GM21360 (cell line): Measurements from ENCODE around the gene FABP3.

Experiments used
- ATAC-seq: cut with Tn5 transposase; IDR thresholded peaks from one replicate; pipeline ENCODE4 v1.9.1; 2021; ENCODE audit warnings: mild to moderate bottlenecking, moderate library complexity; ENCODE audit not compliant: unreplicated experiment

FABP3 gene

DNA sequence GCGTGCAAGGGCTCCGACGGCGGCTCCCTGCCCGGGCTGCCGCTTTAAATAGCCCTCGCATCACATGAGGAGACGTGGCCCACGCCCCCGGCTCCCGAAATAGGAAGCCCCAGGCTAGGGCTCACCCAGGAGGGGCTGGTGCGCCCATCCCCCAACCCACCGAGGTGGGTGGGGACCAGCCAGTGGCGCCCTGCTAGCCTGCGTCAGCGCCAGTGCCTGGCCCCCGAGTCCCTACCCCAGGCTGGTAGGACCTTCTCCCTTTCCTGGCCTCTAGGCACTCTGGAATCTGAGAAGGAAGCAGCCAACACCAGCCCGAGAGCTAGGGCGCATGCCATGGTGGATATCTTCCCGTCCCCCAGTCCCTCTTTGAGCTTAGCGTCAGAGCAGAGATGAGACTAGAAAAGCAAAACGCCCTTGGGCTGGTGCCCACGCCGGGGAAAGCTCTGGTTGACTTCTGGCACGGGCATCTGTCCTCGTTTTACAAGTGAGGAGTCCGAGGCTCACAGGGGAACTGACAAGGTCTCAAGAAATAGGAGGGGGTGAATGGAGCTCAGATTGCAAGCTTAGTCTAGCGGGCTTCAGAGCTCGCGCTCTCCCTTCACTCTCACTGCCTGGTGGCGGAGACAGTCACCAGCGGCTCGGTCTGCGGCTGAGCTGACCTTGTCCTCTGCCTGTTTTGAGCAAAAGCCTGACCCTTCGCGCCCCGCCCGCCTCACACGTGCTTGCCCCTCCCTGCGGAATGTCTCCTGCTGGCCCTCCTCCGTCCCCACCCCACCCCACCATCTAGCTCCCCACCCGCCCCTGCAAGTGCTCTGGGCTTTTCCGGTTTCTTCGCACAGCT lies at the start of gene FABP3:
TSS of gene FABP3 (minus strand) at position 21 of the 841 bp plus-strand sequence. CDS start 62 bp downstream, outside the sequence.
- ATAC-seq, result no peak

DNA sequence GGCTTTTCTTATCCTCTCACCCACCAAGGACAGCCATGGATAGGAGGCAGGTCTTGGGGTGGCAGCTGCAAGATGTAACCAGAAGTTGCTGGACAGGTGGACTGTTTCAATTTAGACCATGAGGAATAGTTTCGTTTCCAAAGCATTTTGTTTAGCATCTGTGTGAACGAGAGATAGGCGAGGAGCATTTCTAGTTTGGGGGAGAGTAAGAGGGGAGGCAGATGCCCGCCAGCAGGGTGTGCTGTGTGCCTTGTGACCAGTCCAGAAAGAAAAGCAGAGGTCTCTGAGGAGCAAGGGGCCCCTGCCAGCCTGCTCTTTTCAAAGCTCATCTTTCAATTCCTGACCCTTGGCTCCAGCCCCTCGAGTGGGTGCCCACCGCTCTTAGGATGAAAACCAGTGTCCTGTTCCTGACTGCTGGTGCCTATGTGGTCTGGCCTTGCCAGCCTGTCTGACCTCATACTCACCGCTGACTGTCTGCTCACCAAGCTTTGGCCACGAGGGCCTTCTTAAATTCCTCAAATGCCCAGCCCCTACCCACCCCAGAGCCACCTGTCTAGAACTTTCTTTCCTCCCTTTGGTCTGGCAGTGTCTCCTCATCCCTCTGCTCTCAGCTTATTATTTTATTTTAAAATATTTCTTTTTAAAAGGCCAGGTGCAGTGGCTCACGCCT lies 48.6 kb upstream of the FABP3 start:
- no peak for ATAC-seq

DNA sequence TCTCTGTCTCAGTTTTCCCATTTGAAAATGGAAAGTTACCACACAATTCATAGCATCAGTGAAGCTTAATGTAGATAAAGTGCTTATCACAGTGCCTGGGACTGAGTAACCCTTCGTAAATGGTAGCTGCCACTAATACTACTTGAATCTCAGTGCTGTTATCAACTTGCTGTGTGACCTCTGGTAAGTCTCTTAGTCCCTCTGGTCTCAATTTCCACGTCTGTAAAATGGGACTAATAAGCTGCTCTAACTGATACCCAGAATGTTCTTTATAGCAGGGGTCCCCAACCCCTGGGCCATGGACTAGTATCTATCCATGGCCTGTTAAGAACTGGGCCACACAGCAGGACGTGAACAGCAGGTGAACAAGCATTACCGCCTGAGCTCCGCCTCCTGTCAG lies 47.8 kb upstream of the FABP3 start:
- no peak for ATAC-seq

DNA sequence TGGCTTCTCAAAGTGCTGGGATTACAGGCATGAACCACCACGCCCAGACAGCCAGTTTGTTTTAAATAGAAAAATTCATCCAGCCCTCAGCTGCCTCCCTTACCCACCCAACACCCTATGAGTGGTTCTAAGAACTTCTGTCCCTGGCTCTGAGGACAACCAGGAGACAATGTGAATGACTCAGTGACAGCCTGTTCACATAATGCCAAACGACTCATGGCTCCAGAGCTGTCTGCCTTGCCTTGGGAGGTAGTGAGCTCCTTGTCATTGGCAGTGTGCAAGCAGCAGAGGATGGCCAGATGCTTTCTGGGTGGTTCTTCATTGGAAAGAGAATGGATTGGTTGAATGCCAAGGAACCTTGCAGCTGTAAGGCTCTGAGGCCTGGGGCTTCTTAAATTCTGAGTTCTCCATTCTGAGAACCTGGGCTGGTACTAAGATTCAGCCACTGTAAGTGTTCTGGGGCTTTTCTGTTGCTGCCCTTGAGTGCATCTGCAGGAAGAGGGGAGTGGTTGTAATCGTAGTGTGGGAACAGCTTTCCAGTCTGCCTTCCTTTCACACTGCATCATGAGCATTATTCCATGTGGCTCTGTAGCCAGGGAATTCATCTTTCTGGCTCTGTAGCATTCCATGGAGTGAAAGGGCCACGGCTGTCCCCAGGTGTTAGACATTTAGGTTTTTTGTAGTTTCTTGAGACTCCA lies 45.9 kb upstream of the FABP3 start:
- ATAC-seq, result no peak

DNA sequence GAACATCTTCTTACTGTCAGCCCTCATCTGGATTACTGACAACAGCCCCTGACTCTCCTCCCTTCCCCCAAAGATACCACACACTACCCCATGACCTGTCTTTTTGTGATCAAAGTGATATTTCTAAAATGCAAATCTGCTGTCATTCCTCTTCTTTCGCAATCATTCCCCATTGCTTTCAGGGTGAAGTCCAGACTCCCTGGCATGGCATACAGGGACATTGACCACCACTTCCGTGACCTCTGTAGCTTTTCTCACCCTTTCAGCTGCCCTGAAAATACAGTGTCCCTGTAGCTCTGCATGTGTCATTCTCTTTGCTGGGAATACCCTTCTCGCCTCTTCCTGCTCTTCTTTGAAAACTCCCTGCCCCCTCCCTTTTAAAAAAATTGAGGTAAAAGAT lies 44.3 kb upstream of the FABP3 start:
- ATAC-seq, result no peak

GRCh38 chr1:31416101-31416736 lies 43.3 kb upstream of the FABP3 start:
- no peak for ATAC-seq

DNA sequence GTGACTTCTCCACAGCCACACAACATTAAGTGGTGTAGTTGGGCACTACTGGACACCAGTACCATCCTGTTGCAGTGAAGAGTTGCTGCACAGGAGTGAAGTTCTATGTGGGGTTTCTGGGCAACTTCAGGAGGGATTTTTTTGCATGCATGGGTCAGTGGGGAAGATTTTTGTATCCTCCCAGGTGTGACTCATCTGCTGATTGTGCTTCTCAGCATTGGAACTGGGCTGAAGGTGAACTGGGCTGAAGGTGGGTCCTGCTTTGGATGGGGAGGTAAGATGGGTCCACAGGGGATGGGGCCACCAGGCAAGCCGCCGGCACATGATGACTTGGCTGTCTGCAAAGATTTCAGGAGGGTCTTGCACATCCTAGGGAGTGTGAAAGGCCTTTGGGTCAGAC lies 42.8 kb upstream of the FABP3 start:
- no peak for ATAC-seq

GRCh38 chr1:31414980-31415370 lies 42.1 kb upstream of the FABP3 start:
- ATAC-seq, result no peak

- no peak for ATAC-seq
Observed at GRCh38 chr1:31413405-31414001, 40.6 kb upstream of the FABP3 start.

DNA sequence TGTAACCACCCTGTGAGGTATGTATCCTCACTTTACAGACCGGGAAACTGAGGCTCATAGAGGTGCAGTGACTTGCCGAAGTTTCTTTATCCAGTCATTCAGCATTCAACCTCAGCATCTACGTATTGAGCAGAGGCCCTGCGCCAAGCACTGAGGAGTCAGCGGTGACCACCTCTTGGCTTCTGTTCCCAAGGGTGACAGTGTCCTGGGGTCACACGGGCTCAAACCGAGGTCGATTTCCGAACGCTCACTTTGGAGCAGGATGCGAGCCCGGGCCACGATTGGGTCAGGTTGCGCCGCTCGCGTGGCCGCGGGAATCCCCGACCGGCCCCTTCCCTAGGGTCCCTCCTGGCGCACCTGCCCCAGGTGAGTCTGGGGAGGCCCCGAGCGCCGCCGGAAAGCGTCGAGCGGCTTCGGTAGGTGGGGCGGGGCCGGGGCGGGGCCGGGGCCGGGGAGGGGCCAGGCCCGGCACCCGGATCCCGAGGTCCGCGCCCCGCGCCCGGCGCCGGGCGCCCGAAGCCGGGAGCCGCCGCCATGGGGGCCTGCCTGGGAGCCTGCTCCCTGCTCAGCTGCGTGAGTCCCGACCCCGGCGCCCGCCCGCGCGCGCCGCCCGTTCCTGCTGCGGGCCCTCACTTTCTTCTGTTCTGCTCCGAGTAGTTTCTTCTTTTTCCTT lies 40.0 kb upstream of the FABP3 start, which contains the start of gene SERINC2:
TSS of gene SERINC2 (plus strand) at position 482 of the 673 bp plus-strand sequence. CDS start at position 535, 53 bp downstream.
- no peak for ATAC-seq

DNA sequence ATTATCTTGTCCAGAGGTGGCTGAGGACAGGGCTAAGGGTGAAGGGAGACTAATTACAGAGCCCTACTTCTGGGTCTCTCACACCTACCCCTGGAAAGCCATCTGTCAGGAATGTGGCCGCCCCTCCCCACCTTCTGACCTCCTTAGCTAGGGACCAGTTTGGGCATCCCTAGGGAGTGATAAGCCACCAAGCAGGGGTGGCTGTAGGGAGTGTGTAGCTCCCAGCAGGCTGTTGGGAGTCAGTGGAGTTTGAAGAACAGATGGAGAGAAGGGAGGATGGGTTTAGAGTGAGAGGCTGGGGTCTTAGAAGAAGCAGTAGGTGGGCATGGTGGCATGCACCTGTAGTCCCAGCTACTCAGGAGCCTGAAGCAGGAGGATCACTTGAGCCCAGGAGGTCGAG lies 39.3 kb upstream of the FABP3 start:
- ATAC-seq, result no peak

DNA sequence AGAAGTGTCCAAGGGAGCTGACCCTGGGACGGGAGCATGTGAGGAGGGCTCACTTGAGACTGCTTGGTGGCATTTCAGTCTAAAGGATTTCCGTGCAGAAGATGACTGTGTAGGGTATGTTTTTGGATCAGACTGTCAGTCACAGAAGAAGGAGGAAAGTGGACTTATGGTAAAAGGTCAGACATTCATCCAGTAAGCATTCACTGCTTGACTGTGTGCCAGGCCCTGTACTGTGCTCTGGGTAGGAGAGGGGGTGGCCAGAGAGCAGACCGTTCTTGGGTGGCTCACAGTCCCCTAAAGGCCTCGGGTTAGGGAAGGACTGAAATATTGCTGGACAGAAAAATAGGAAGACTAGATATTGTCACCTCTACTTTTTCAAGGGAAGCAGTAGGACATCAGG lies 38.0 kb upstream of the FABP3 start:
- ATAC-seq, result no peak

- ATAC-seq, result no peak
Observed at GRCh38 chr1:31409946-31410858, 37.3 kb upstream of the FABP3 start.

DNA sequence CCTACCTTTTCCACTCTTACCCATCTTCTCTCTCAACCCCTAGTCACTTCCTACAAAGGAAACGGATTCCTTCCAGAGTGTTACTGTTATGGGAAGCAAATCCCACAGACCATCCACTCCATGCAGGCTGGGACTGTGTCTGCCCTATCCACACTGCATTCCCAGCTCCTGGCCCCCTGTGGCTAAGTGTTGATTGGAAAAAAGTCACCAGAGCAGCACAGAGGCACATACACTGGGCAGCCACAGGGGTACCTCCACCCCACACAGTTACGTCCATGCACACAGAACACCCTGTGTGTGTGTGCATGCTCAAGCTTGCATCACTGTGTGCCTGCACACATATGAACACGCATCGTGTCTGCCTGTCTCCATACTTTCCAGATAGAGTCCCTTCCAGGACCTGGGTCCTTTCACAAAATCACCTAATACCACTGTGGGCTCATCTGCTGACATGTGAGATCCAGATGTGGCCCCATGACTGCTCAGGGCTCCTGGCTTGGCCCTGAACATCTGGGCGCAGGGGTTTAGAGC lies 36.0 kb upstream of the FABP3 start:
- no peak for ATAC-seq

GRCh38 chr1:31407029-31407626 lies 34.3 kb upstream of the FABP3 start:
- no peak for ATAC-seq

GRCh38 chr1:31405578-31406245 lies 32.8 kb upstream of the FABP3 start:
- ATAC-seq, result no peak

- no peak for ATAC-seq
Observed at GRCh38 chr1:31401241-31401640, 28.4 kb upstream of the FABP3 start.

DNA sequence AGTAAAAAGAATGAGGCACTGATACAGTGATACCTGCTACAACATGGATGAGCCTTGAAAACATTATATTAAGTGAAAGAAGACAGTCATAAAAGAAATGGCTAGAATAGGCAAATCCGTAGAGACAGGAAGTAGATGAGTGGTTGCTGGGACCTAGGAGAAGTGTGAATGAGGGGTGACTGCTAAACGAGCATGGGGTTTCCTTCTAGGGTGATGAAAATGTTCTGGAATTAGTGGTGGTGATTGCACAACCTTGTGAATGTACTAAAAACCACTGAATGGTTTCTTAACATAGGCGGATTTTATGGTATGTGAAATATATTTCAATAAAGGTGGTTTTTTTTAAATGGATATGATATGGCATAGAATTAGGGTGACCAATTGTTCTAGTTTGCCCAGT lies 27.5 kb upstream of the FABP3 start:
- no peak for ATAC-seq
